Activated B cell treated with CpG ODN at 0.5 μM for 24 hours (primary cell): ENCODE measurements around the gene RGCC. TPM values are rescaled to one million over a fixed set of nuclear protein-coding genes. Genes with fewer than 3 reads are reported as not detected.
"Not testable (repeated sequence)": the region's sequence is repeated elsewhere in the genome, so short reads cannot be mapped to it uniquely, and the experiment has no call there.

Source experiments
- ATAC-seq: fragments of 200-7000 bp; cut with Tn5 transposase; one replicate; pipeline ENCODE4 v1.10.0; 2021; ENCODE audit warnings: low read depth, mild to moderate bottlenecking, moderate library complexity
- CTCF ChIA-PET: fragments of 350-600 bp; sonication (Branson Sonifier 250); formaldehyde crosslinking; loops from one replicate; lab custom pipeline; 2021; ENCODE audit warnings: antibody characterized with exemption; lab: Charles Lee
- POLR2A ChIA-PET: fragments of 350-600 bp; sonication (Branson Sonifier 250); formaldehyde crosslinking; loops from one replicate; lab custom pipeline; 2021; ENCODE audit warnings: antibody characterized with exemption; lab: Charles Lee
- DNase-seq: peaks from one replicate; pipeline ENCODE4 v3.0.0; 2022
- H3K27ac Mint-ChIP-seq: one replicate; pipeline ENCODE4 v1.8.0; 2020; ENCODE audit warnings: mixed read lengths
- H3K27me3 Mint-ChIP-seq: one replicate; pipeline ENCODE4 v1.8.0; 2021; ENCODE audit warnings: mixed read lengths
- H3K36me3 Mint-ChIP-seq: one replicate; pipeline ENCODE4 v1.8.0; 2021; ENCODE audit warnings: low read depth, mixed read lengths
- H3K4me1 Mint-ChIP-seq: one replicate; pipeline ENCODE4 v1.8.0; 2021; ENCODE audit warnings: mixed read lengths
- H3K4me3 Mint-ChIP-seq: one replicate; pipeline ENCODE4 v1.8.0; 2020; ENCODE audit warnings: mild to moderate bottlenecking, mixed read lengths
- H3K9me3 Mint-ChIP-seq: one replicate; pipeline ENCODE4 v1.8.0; 2020; ENCODE audit warnings: mixed read lengths
- intact Hi-C: fragments of 100-400 bp; cut with micrococcal nuclease; formaldehyde crosslinking; loops from one replicate; pipeline ENCODE4 v1.15.1; 2024
- total RNA-seq: library from RNA; stranded (reverse); gene quantifications from 2 replicates; pipeline ENCODE4 v1.2.3, GENCODE V29; 2022
- TF ChIP-seq, protein P1 (sequence below): fragments of 200-600 bp; IDR thresholded peaks from one replicate; pipeline ENCODE4 v1.8.0; 2022; ENCODE audit warnings: antibody characterized with exemption, mild to moderate bottlenecking

Gene RGCC
- total RNA-seq, 1 donor from 2014 or later = 2.4 TPM

DNA sequence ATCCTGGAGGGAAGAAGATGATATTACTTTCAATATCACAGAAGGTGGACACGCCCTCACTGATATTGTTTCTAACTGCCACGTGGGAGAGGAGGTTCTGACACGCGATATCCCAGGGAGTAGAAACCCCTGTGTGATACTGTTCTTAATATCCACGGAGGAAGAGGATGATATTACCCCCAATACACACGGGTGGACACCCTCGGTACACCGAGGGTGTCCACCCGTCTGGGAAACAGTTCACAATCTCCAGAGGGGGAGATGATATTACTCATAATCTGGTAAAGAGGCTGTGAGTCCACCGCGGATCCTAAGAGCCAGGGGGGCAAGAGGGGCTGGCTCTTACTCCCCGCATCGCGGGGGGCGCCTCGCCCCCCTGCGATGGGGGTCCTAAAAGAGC, 29.7 kb upstream of the RGCC start:
- Mint-ChIP-seq H3K27me3 (peaks cover 17% of the 10 kb centered on the region), H3K4me3 (peak overlapping the region; percentile 17), H3K9me3 (no peaks in the 10 kb centered on the region), H3K4me1 (peaks cover 6% of the 10 kb centered on the region), H3K27ac (no peak overlapping the region), H3K36me3 (no peaks in the 10 kb centered on the region)
- CTCF ChIA-PET = no interaction called here
- ATAC-seq = no peak
- POLR2A ChIA-PET = no interaction called here
- TF ChIP-seq, protein P1, sequence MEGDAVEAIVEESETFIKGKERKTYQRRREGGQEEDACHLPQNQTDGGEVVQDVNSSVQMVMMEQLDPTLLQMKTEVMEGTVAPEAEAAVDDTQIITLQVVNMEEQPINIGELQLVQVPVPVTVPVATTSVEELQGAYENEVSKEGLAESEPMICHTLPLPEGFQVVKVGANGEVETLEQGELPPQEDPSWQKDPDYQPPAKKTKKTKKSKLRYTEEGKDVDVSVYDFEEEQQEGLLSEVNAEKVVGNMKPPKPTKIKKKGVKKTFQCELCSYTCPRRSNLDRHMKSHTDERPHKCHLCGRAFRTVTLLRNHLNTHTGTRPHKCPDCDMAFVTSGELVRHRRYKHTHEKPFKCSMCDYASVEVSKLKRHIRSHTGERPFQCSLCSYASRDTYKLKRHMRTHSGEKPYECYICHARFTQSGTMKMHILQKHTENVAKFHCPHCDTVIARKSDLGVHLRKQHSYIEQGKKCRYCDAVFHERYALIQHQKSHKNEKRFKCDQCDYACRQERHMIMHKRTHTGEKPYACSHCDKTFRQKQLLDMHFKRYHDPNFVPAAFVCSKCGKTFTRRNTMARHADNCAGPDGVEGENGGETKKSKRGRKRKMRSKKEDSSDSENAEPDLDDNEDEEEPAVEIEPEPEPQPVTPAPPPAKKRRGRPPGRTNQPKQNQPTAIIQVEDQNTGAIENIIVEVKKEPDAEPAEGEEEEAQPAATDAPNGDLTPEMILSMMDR = no peak
- no peak for DNase-seq
- intact Hi-C loops = loop anchor here (5.0 kb wide), 1 partner anchor 225 kb away; no protein-coding TSS in a partner anchor

DNA sequence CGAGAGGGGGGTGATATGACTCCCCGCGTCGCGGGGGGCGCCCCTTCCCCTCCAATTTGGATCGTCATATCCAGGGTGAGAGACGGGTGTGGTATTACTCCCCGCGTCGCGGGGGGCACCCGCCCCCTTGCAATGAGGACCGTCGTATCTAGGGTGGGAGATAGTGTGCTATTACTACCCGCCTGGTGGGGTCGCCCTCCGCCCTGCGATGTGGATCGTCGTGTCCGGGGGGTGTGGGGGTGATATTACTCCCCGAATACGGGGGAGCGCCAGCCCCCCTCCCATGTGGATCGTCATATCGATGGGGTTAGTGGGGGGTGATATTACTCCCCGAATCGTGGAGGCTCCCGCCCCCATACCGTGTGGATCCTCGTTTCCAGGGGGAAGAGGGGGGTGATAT, 29.2 kb upstream of the RGCC start:
- no peaks in the 10 kb centered on the region for H3K36me3 Mint-ChIP-seq
- peaks cover 6% of the 10 kb centered on the region for H3K4me1 Mint-ChIP-seq
- POLR2A ChIA-PET = no interaction called here
- intact Hi-C loops = loop anchor here (5.0 kb wide), 1 partner anchor 224 kb away; no protein-coding TSS in a partner anchor
- no peak overlapping the region for H3K27ac Mint-ChIP-seq
- H3K27me3 Mint-ChIP-seq = peaks cover 17% of the 10 kb centered on the region
- ATAC-seq = peak; percentile 37
- DNase-seq = no peak
- CTCF ChIA-PET = no interaction called here
- H3K9me3 Mint-ChIP-seq = no peaks in the 10 kb centered on the region
- TF ChIP-seq, protein P1 = no peak
- H3K4me3 Mint-ChIP-seq = peak overlapping the region; percentile 11

DNA sequence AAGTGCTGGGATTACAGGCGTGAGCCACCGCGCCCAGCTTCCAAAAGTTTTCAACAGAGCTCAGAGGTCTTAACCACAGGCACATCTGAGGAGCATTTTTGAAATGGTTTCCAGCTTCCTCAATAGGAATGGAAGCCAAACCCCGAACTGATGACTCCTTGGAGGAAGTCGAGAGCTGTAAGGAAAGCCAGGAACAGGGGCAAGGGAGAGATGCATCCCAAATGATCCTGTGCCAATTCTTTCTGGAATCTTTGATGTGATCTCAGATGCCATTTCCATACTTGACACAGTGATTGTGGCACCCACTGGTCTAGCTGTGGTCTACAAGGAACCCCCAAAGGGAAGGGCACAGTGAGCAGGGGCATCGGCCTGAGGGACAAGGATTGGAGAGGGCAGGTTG, 23.3 kb upstream of the RGCC start:
- H3K36me3 Mint-ChIP-seq, H3K9me3 Mint-ChIP-seq, H3K4me1 Mint-ChIP-seq, DNase-seq, intact Hi-C loops, CTCF ChIA-PET, H3K27me3 Mint-ChIP-seq, H3K27ac Mint-ChIP-seq, H3K4me3 Mint-ChIP-seq, POLR2A ChIA-PET, ATAC-seq: not testable (repeated sequence)

- no peak overlapping the region for H3K27ac Mint-ChIP-seq
- no peak for DNase-seq
- no peak overlapping the region for H3K4me3 Mint-ChIP-seq
- ATAC-seq = no peak
- no peaks in the 10 kb centered on the region for H3K9me3 Mint-ChIP-seq
- no peaks in the 10 kb centered on the region for H3K4me1 Mint-ChIP-seq
- ChIA-PET CTCF (no interaction called here), POLR2A (no interaction called here)
- H3K36me3 Mint-ChIP-seq = no peaks in the 10 kb centered on the region
- intact Hi-C loops = no loop called here
- TF ChIP-seq, protein P1 = no peak
- peaks cover 8% of the 10 kb centered on the region for H3K27me3 Mint-ChIP-seq
Measured at GRCh38 chr13:41434831-41435520, 22.4 kb upstream of the RGCC start.

DNA sequence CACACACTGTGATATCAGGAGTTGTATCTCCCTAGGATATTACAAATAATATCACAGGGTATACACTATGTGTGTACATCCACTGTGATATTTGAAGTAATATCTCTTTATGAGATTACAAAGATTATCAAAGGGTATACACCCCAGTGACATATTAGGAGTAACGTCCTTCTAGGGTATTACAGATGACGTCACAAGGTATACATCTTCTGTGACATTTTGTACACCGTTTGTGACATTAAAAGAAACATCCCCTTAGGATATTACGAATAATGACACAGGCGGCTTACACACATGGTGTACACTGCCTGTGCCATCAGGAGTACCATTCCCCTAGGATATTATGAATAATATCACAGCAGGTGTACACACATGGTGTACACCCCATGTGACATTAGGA, 13.4 kb upstream of the RGCC start:
- POLR2A ChIA-PET = no interaction called here

More for the DNA sequence above, 13.4 kb upstream of the RGCC start:
- intact Hi-C loops = no loop called here
- Mint-ChIP-seq H3K4me1 (no peaks in the 10 kb centered on the region), H3K9me3 (no peaks in the 10 kb centered on the region), H3K27ac (no peak overlapping the region), H3K36me3 (no peaks in the 10 kb centered on the region), H3K27me3 (peaks cover 6% of the 10 kb centered on the region), H3K4me3 (no peak overlapping the region)
- CTCF ChIA-PET = no interaction called here
- DNase-seq (no peak), ATAC-seq (no peak)
- TF ChIP-seq, protein P1 = no peak
